PFSK-1 (cell line): ENCODE measurements around the gene SLC24A3.

Experiments used
- FOXP2 ChIP-seq: optimal IDR thresholded peaks from 2 replicates; pipeline ENCODE3; 2011; ENCODE audit warnings: borderline replicate concordance, control low read depth, inconsistent platforms; ENCODE audit not compliant: insufficient read depth; ENCODE audit errors: extremely low read length, extremely low read depth
- POLR2AphosphoS5 ChIP-seq: IDR thresholded peaks from 2 replicates; pipeline ENCODE4 v1.6.1; 2012; ENCODE audit warnings: low read depth, mild to moderate bottlenecking, control low read depth, low read length, moderate library complexity
- SIN3A ChIP-seq: IDR thresholded peaks from 2 replicates; pipeline ENCODE4 v1.6.1; 2012; ENCODE audit warnings: mild to moderate bottlenecking, low read length, moderate library complexity, borderline replicate concordance; ENCODE audit not compliant: insufficient read depth
- TAF1 ChIP-seq: IDR thresholded peaks from 2 replicates; pipeline ENCODE4 v1.6.1; 2012; ENCODE audit warnings: low read length, control low read depth, borderline replicate concordance; ENCODE audit not compliant: insufficient read depth
- TF ChIP-seq, protein P1 (sequence below), 2 experiments: IDR thresholded peaks; 2 replicates each; pipeline versions ENCODE4 v1.6.1 to v1.8.0; 2011 to 2012; ENCODE audit warnings: low read depth in 2 of 2, low read length in 2 of 2, control low read depth in 1 of 2, inconsistent platforms in 1 of 2, mild to moderate bottlenecking in 1 of 2, moderate library complexity in 1 of 2; ENCODE audit not compliant: insufficient read depth in 1 of 2

The SLC24A3 gene

DNA sequence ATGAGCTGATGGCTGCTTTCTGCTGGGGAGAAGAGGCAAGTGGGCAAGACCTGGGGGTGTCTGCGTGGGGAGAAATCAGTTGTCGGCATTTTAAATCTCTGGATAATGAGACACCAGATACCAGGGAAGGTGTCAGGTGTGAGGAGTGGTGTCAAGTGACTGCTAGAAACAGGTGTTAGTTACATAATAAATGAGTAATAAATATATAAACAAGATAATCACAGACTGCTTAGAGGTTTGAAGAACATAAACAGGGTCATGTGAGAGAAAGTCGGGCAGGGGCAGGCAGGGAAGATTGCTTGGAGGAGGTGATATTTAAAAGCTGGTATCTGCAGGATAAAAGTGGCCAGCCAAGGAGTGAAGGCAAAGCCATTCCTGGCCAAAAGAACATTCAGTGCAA is 458.4 kb downstream of the SLC24A3 start:
- TF ChIP-seq TAF1 (no peak), SIN3A (no peak), FOXP2 (no peak), POLR2AphosphoS5 (no peak)
- TF ChIP-seq, protein P1, sequence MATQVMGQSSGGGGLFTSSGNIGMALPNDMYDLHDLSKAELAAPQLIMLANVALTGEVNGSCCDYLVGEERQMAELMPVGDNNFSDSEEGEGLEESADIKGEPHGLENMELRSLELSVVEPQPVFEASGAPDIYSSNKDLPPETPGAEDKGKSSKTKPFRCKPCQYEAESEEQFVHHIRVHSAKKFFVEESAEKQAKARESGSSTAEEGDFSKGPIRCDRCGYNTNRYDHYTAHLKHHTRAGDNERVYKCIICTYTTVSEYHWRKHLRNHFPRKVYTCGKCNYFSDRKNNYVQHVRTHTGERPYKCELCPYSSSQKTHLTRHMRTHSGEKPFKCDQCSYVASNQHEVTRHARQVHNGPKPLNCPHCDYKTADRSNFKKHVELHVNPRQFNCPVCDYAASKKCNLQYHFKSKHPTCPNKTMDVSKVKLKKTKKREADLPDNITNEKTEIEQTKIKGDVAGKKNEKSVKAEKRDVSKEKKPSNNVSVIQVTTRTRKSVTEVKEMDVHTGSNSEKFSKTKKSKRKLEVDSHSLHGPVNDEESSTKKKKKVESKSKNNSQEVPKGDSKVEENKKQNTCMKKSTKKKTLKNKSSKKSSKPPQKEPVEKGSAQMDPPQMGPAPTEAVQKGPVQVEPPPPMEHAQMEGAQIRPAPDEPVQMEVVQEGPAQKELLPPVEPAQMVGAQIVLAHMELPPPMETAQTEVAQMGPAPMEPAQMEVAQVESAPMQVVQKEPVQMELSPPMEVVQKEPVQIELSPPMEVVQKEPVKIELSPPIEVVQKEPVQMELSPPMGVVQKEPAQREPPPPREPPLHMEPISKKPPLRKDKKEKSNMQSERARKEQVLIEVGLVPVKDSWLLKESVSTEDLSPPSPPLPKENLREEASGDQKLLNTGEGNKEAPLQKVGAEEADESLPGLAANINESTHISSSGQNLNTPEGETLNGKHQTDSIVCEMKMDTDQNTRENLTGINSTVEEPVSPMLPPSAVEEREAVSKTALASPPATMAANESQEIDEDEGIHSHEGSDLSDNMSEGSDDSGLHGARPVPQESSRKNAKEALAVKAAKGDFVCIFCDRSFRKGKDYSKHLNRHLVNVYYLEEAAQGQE (IDR thresholded peaks at IDR 0.05; ENCODE audit: insufficient read depth in 1 of 2, low read depth in 2 of 2, low read length in 2 of 2) = no peak

DNA sequence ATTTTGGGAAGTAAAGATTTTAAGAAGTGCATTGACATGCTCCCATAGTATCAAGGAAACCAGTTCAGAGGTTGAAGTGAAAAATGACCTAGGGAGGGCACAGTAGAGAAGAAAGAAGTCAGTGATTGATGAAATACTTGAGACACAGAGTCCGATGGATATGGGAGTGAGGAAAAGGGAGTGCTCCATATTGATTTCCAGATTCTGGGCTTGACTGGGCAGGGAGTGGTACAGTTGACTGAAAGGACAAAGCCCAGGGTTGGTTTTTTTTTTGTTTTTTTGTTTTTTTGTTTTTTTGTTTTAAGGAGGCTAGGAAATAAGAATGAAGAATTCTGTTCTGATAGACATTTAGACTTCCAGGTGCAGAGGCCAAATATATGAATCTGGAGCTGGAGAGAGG is 458.9 kb downstream of the SLC24A3 start:
- TF ChIP-seq, protein P1 (IDR thresholded peaks at IDR 0.05; ENCODE audit: insufficient read depth in 1 of 2, low read depth in 2 of 2, low read length in 2 of 2) = no peak
- TF ChIP-seq SIN3A = no peak
- no peak for TF ChIP-seq TAF1
- TF ChIP-seq POLR2AphosphoS5 = no peak
- TF ChIP-seq FOXP2 = no peak

DNA sequence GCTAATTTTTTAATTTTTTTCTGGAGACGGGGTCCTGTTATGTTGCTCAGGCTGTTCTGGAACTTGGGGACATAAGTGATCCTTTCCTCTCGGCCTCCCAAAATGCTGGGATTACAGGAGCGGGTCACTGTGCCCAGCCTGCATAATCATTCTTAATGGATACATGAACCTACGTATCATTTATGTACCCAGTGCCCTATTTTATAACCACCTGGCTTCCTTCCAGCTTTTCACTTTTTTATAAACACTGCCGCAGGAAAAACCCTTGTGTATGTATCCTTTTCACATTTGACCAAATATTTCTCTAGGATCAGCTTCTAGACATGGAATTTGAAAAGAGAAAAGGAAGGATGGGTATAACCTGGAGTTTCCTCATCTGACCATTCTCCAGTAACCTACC is 460.1 kb downstream of the SLC24A3 start:
- TF ChIP-seq, protein P1 (IDR thresholded peaks at IDR 0.05; ENCODE audit: insufficient read depth in 1 of 2, low read depth in 2 of 2, low read length in 2 of 2) = no peak
- TF ChIP-seq POLR2AphosphoS5 (no peak), SIN3A (no peak), TAF1 (no peak)

DNA sequence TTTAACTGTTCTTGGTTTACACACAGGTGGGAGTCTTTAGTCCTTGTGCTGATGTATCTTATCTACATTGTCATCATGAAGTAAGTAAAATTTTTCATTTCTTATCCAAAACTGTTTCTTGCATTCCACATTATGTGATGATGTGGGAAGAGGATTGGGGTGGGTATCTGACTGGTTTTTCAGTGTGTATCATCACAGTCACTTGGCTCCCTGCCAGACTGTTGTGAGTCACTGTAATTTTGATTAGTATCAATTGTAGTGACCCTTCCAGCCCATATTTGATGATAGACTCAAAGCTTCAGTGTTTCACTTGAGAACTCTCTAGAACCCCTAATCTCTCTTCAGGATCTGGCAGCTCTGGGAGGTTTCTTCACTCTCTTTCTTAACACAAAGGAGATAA is 461.1 kb downstream of the SLC24A3 start:
- TF ChIP-seq SIN3A (no peak), FOXP2 (no peak)

DNA sequence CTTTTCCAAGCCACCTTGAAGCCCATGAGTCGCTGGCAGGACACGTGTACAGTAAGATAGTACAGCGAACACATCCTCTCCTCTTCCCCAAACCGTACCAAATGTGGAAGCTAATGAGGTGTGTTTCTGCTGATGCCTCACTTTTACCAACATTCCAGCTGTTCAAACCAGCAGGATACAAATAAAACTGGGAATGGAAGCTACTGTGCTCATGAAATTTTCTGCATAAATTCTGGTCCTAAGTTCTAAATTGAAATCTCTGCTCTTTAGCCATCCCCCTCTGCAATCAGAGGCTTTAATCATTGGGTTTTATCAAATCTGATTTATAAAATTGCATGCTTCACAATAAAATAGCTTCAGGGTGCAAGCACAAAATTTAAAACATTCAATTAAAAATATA is 463.8 kb downstream of the SLC24A3 start:
- TF ChIP-seq, protein P1 (IDR thresholded peaks at IDR 0.05; ENCODE audit: insufficient read depth in 1 of 2, low read depth in 2 of 2, low read length in 2 of 2) = no peak
- no peak for TF ChIP-seq TAF1
- TF ChIP-seq SIN3A = no peak
- no peak for TF ChIP-seq POLR2AphosphoS5
- no peak for TF ChIP-seq FOXP2
